ENCODE data around the gene KDELR1. TPM values are rescaled to one million over a fixed set of nuclear protein-coding genes. Genes with fewer than 3 reads are reported as not detected.
A peak's percentile ranks its signal among the peaks of the same experiment; 100 is the strongest.

KDELR1 gene
- total and polyA plus RNA-seq, 2 of the 13 experiments (the other 11 are each of a cell fraction or from before 2014, with no cell fraction given), result 134 to 185 TPM

- Histone ChIP-seq H4K20me1 (ENCODE audit: insufficient read depth, low read length) (no peaks in the 10 kb centered on the region), H3K27ac (ENCODE audit: extremely low read length, insufficient read depth, low read length) (no peak overlapping the region), H2AFZ (ENCODE audit: low read length) (no peak overlapping the region), H3K9ac (ENCODE audit: insufficient read depth, low read depth, low read length) (no peak overlapping the region), H3K9me3 (ENCODE audit: low read length) (no peaks in the 10 kb centered on the region), H3K79me2 (ENCODE audit: insufficient read depth, low read length) (no peaks in the 10 kb centered on the region), H3K4me2 (ENCODE audit: low read depth, low read length) (peak overlapping the region; percentile 30), H3K27me3 (ENCODE audit: control insufficient read depth in 1 of 2, insufficient read depth in 2 of 2, low read length in 2 of 2) (no peaks in the 10 kb centered on the region; a peak in 1 of 5 replicates), H3K36me3 (replicated peaks in 1 of 2; ENCODE audit: control insufficient read depth in 1 of 2, insufficient read depth in 2 of 2, low read length in 2 of 2) (no peaks in the 10 kb centered on the region), H3K4me1 (ENCODE audit: insufficient read depth, low read length) (peaks cover 39% of the 10 kb centered on the region), H3K4me3 (replicated peaks in 1 of 3; ENCODE audit: insufficient read depth in 1 of 3, low read depth in 2 of 3, low read length in 3 of 3) (peak overlapping the region in 1 of 3 experiments; percentile 13; a peak in 1 of 6 replicates)
- ChIA-PET CTCF (ENCODE audit: low intra/inter-chr PET ratio, low total read pairs) (no interaction called here), POLR2A (no interaction called here)
- peak; percentile 72 for ATAC-seq
- intact Hi-C loops (cut with micrococcal nuclease; ENCODE audit: unreplicated experiment), result no loop called here
- BruUV-seq (replicated peaks), result no TSS peak
- 11% methylated on average over 7 of the region's 7 CpGs for WGBS (ENCODE audit: low lambda C conversion rate)
- in situ Hi-C loops (cut with HindIII; ENCODE audit: extremely low pct_ligation_motif_present, low pct_unique_long_range_greater_than_20kb), result no loop called here
- DNase-seq (ENCODE audit: low spot score), result peak; percentile 29
- FAIRE-seq, result no peak
- peak; percentile 49; the same call in 1 of the 2 replicates for TF ChIP-seq GATAD2A (CRISPR knock-in tag; IDR thresholded peaks at IDR 0.05)
- TF ChIP-seq JUNB (CRISPR knock-in tag; IDR thresholded peaks at IDR 0.05; ENCODE audit: borderline replicate concordance), result no peak
- TF ChIP-seq ZNF687 (CRISPR knock-in tag; IDR thresholded peaks at IDR 0.05), result peak; percentile 55
- TF ChIP-seq RARA (CRISPR knock-in tag; IDR thresholded peaks at IDR 0.05), result peak; percentile 33
- TF ChIP-seq ZNF83 (CRISPR knock-in tag; IDR thresholded peaks at IDR 0.05; ENCODE audit: borderline replicate concordance), result no peak
- TF ChIP-seq RBFOX2 (IDR thresholded peaks at IDR 0.05; ENCODE audit: low read depth, low read length), result no peak
- no peak for TF ChIP-seq ZSCAN20 (CRISPR knock-in tag; IDR thresholded peaks at IDR 0.05; ENCODE audit: borderline replicate concordance)
- 0 out of 2 replicates have a peak, but pooled peaks have one; percentile 38 for TF ChIP-seq SIN3A (IDR thresholded peaks at IDR 0.05; ENCODE audit: borderline replicate concordance, low read depth, low read length)
- TF ChIP-seq FOXP4 (CRISPR knock-in tag; IDR thresholded peaks at IDR 0.05), result peak; percentile 55; the same call in 1 of the 2 replicates
- no peak for TF ChIP-seq SALL2 (CRISPR knock-in tag; IDR thresholded peaks at IDR 0.05)
- TF ChIP-seq THAP7 (CRISPR knock-in tag; IDR thresholded peaks at IDR 0.05), result no peak
- no peak for TF ChIP-seq PHF20 (CRISPR knock-in tag; IDR thresholded peaks at IDR 0.05)
- peak; percentile 31; the same call in 1 of the 2 replicates for TF ChIP-seq USF2 (IDR thresholded peaks at IDR 0.05; ENCODE audit: low read depth, low read length)
- TF ChIP-seq USF2 (CRISPR knock-in tag; IDR thresholded peaks at IDR 0.05; ENCODE audit: borderline replicate concordance), result no peak
- no peak for TF ChIP-seq SRF (IDR thresholded peaks at IDR 0.05; ENCODE audit: low read depth, low read length)
- no peak for TF ChIP-seq PAX8 (CRISPR knock-in tag; IDR thresholded peaks at IDR 0.05; ENCODE audit: borderline replicate concordance)
- peak; percentile 40; the same call in 1 of the 2 replicates for TF ChIP-seq ZNF614 (CRISPR knock-in tag; IDR thresholded peaks at IDR 0.05; ENCODE audit: borderline replicate concordance)
Measured at GRCh38 chr19:48417421-48417820, 26.1 kb upstream of the KDELR1 start.

All from HepG2 (cell line).